AG10803 (cell line): ENCODE data around the gene AVPR2.

Source experiments
- DNase-seq: peaks from one replicate; pipeline ENCODE4 v3.0.0; 2010; ENCODE audit warnings: low read depth
- H3K4me3 ChIP-seq: 2 replicates; pipeline ENCODE4 v1.5.1; 2011; ENCODE audit warnings: mild to moderate bottlenecking, low read length, control low read depth
- CTCF ChIP-seq: conservative IDR thresholded peaks from 2 replicates; pipeline ENCODE4 v1.5.1; 2011; ENCODE audit warnings: mild to moderate bottlenecking, low read length, control low read depth, inconsistent platforms

Gene AVPR2

GRCh38 chrX:153882086-153882498 is 22.4 kb upstream of the AVPR2 start:
- TF ChIP-seq CTCF, result no peak
- H3K4me3 ChIP-seq, result no peak overlapping the region
- peak; percentile 2 for DNase-seq

DNA sequence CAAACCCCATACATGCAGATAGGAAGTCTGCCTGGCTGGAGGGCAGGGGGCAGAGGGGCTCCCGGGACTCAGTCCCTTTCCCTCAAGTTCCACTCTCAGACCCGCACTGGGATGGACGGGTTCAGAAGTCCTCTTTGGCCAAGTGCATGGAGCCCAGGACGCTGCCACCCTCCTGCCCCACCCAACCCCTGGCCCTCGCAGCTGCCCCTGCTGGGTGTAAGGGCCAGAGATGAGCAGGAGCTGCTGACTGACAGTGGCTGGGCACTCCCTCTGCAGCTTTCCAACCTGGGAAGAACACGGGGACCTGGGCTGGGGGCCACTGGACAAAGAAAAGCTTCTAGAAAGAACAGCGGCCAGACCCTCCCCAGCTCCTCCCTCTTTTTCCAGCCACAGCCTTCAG is 21.9 kb upstream of the AVPR2 start:
- TF ChIP-seq CTCF, result no peak
- H3K4me3 ChIP-seq, result no peak overlapping the region
- no peak for DNase-seq

- H3K4me3 ChIP-seq, result no peak overlapping the region
- no peak for DNase-seq
- TF ChIP-seq CTCF, result no peak
Observed at GRCh38 chrX:153883163-153883843, 21.2 kb upstream of the AVPR2 start.

- no peak overlapping the region for H3K4me3 ChIP-seq
- DNase-seq, result no peak
- TF ChIP-seq CTCF, result no peak
Observed at GRCh38 chrX:153884136-153884535, 20.3 kb upstream of the AVPR2 start.

DNA sequence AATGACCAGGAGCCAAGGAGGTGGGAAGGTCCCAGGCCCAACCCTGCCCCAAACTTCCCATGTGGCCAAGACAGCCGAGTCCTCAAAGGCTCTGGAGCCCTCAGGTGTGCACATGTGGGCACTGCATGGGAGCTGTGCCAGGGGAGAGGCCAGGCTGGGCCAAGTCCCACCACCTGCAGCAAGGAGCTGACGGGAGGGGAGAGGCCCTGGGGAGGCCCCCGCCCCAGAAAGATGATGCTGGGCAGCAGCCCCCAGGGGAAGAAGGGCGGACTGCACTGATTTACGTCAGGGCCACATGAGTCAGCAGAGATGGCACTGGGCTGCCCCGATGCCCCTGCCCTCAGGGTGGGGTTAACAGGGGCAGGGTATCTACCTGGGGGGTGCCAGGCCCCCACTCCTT is 19.9 kb upstream of the AVPR2 start:
- no peak for DNase-seq
- TF ChIP-seq CTCF, result no peak
- H3K4me3 ChIP-seq, result no peak overlapping the region

DNA sequence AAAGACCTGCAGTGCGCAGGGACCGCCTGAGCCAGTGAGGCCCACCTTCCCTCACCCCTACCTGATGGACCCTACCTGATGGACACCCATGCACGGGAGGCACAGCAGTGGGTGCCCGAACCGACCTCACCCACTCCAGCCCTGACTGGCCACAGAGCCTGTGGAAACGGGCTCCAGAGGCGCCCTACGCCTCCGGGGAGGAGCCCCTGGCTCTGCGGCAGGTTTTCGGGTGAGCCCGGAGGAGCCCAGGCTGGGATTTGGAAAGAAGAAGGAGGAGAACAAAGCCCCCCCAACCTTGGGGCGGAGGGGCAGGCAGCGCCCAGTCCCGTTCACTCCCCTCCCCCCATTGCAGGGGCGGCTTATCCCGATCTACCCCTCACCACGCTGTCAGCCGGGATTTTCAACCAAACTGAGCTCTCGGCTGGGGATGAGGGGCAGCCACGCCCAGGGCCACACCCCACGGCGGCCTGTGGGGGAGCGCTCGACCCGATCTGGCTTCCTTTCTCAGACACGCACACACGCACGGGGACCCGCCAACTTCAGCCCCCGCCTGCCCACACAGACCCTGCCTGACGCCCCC is 19.2 kb upstream of the AVPR2 start:
- no peak for TF ChIP-seq CTCF
- H3K4me3 ChIP-seq, result no peak overlapping the region
- no peak for DNase-seq
